ENCODE data around the gene CKB.

CKB gene

DNA sequence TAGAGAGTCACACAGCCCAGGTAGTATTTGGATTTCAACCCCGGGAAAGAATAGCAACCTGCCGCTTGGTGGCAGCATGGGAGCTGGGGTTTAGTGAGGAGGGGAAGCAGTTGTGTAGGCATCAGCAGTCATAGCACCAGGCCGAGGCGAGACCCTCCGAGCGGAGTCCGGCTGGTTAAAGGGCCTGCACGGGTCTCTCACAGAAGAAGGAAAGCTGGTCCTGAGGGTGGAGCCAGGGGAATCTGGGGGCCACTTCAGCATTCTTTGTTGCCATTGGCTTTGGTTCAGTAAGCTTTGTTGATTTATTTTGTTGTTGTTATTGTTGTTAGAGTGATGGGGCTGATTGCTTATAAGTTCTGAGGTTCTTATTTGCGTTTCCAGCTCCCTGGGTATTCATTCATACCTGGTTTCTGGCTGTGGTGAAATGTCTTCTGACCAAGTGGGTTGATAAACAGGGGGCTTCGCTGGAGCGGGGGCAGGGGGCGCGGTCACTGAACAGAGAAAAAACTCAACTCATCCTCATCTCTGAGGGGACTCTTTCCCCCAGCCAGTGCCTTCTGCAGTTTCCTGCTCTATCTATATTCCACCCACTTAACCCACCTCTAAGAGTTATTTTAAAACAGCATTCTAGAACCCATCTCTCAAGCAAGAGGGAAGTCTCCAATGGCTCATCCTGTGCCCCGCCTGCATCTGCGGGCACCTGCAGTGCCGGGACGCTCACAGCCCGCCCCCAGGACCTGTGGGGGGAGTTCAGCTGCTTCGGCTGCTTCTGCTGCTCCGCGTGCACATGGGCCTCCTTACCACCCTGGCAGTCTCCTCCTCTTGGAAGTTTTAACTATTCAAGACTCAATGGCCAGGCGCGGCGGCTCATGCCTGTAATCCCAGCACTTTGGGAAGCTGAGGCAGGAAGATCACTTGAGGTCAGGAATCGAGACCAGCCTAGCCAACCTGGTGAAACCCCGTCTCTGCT lies 11.6 kb downstream of the CKB start:
- DNase-seq (ENCODE audit: low spot score) = no peak

DNA sequence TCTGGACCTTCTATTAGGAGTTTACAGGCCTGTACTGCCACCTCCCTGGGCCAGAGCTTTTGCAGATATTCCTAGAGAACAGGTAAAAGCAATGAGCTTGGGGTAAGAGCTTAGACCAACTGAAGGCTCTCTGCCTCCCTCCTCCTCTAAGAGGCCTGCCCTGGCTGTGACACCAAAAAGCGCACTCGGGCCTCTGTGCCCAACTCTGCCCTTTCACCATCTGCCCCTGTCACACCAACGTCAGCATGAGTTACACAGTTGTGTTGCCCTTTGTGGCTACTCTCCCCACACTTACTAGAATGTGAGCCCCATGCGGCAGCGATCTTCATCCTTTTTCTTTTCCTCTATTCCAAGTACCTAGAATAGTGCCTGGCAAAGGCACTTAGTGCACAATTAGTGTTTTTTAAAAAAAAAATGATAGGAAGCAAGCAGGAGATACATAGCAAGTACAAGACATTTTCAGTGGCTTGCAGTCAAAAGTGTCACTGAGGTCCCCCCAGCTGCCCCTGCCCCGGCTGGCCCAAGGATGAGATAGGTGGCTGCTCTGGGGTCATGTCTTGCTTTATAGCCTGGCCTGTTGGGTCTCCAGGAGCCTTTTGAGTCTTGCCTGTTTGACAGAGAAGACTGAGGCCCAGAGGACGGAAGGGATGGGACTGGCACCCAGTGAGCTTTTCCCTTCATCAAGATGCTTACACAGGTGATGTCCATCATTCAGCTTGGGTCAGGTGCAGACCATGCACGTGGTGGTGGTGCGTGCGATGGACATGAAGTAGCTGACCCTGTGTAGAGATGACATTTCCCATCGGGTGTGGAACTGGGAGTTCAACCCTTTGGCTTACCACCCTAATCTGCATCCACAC lies 12.5 kb downstream of the CKB start:
- DNase-seq (ENCODE audit: low spot score) = no peak

DNA sequence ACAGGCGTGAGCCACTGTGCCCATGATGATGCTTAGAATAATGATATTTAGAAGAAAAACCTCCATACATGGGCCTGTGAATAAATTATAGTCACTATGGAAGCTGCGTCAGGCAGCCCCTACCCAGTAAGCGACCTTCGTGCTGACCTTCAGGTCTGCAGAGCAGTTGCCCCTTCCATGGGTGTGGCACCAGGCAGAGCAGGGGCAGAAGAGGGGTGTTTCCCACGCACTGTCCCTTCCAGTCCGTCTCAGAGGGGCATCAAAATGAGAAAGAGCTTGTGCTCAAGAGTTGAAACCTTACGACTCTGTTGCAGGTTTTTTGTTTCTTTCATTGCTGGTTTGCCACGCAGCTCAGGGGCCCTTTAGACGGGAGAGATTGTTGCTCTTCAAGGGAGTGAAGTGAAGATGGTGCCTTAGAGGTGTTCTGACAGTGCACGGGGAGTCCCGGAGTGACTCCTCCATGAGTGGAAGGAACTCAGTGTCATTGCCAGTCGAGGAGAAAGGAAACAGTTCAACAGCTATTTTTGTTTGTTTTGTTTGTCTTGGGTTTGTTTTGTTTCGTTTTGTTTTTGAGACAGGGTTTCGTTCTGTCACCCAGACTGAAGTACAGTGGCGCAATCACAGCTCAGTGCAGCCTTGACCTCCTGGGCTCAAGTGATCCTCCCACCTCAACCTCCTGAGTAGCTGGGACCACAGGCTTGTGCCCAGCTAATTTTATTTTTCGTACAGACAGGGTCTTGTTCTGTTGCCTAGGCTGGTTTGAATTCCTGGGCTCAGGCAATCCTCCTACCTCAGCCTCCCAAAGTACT lies 13.9 kb downstream of the CKB start:
- no peak for DNase-seq (ENCODE audit: low spot score)

DNA sequence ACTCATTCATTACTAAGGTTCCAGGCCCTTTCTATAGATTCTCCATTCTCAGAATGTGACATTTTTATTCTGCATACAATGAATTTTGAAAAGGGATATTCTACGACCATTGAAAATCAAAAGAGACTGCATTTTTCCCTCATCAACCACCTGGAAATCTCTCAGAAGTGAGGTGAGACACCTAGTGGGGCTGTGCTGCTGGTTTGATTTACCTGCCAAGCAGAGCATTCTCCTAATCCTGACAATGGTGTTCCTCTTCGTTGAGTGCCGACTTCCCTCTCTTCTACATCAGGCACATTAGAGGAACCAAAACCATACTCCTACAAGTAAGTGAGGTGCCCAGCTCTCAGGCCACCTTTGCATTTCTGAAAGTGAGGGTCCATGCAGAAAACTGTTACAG lies 14.9 kb downstream of the CKB start:
- no peak for DNase-seq (ENCODE audit: low spot score)

DNA sequence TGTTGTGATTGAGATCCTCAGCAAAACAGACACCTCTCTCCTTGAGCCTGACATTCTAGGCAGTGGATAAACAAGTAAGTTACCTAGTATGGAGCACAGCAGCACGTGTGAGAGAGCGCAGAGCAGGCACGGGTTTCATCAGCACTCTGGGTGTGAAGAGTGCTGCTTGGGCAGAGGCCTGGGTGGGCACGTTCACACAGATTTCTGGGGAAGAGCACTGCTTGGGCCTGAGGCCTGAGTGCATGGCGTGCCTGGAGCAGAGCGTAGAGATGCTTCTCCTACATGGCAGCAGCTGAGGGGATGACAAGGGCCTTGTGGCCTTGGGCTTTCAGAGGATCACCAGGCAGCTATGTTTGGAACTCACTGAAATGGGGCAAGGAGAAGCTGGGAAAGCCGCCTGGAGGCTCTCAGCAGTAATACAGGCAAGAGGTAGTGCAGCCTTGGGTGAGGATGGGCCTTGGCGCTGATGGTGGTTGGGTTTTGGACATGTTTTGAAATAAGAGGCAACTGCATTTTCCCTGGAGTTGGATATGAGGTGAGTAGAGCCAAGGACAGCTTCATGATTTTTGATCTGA lies 17.6 kb downstream of the CKB start:
- no peak for DNase-seq (ENCODE audit: low spot score)

DNA sequence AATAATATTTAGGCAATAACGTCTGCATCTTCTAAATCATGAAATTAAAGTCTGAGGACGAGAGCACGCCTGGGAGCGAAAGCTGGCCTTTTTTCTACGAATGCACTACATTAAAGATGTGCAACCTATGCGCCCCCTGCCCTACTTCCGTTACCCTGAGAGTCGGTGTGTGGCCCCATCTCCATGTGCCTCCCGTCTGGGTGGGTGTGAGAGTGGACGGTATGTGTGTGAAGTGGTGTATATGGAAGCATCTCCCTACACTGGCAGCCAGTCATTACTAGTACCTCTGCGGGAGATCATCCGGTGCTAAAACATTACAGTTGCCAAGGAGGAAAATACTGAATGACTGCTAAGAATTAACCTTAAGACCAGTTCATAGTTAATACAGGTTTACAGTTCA lies 19.3 kb downstream of the CKB start:
- DNase-seq (ENCODE audit: low spot score) = no peak

DNA sequence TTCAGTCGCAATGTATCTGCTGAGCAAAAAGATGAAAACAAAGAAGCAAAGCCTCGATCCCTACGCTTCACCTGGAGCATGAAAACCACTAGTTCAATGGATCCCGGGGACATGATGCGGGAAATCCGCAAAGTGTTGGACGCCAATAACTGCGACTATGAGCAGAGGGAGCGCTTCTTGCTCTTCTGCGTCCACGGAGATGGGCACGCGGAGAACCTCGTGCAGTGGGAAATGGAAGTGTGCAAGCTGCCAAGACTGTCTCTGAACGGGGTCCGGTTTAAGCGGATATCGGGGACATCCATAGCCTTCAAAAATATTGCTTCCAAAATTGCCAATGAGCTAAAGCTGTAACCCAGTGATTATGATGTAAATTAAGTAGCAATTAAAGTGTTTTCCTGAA lies 19.8 kb downstream of the CKB start:
- DNase-seq (ENCODE audit: low spot score) = no peak

DNA sequence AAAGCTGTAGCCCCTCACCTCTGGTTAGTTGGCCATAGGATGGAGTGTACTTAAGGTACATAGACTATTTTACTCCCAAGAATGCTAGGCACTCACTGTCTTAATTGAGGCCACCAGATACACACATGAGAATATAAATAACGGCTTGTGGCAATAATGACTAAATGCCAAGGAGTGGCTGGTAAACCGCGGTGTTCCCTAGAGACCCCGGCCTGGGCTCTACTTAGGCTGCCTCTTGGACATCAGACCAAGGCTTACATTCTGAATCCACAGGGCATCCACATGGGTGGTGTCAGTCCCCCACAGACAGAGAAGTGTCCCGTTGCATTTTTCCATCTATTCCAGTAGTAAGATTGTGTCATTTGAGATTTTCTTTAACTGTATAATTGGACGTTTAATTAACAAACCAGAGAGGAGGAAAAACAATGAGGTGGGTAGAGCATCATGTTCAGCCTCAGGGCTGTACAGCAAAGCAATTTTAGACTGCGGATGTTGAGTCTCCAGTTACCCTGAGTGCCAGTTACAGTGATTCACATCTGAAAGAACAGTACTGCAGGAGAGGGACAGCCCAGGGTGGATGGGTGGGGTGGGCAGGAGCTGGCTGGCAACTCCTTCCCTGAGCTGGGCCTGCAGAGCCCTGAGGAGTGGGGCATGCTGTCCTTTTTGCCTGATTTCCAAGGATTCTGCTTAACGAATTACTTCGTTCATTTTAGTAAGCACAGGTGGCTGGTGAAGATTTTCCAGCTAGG lies 20.5 kb downstream of the CKB start:
- DNase-seq (ENCODE audit: low spot score) = no peak

DNA sequence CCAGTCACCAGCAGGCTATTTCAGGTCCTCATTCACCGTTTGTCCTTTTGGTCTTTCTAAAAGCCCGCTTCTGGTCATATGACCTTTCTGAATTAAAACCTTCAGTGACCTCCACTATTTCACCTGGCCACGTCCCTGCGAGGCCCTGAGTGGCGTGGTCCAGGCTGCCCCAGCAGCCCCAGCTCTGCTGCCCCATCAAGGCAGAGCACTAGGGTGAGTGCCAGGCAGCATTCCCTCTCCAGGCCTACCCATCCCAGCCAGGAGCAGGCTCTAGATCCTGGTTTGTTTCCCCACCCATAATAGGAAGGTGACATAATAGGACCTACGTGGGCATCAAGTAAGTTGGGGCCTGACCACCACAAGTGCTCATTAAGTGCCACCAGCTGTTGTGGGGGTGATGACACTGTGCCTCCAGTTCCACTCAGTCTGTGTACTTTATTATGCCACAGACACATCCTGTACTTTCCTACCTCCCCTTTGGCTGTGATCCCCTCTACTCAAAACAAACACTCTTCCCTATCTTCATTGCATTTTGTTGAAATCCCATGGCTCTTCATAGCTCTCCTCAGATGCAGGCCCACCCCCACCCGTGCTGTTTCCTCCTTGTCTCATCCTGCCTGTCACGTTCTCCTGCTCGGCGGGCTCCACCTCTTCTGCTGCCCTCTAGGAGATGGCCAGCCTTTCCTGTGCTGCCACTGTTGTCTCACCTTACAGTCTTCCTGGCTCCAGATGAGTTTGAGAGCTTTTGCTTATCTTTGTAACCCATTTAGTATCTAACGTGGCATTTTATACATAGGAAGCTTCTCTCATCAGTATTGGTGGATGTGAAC lies 21.4 kb downstream of the CKB start:
- DNase-seq (ENCODE audit: low spot score) = no peak

DNA sequence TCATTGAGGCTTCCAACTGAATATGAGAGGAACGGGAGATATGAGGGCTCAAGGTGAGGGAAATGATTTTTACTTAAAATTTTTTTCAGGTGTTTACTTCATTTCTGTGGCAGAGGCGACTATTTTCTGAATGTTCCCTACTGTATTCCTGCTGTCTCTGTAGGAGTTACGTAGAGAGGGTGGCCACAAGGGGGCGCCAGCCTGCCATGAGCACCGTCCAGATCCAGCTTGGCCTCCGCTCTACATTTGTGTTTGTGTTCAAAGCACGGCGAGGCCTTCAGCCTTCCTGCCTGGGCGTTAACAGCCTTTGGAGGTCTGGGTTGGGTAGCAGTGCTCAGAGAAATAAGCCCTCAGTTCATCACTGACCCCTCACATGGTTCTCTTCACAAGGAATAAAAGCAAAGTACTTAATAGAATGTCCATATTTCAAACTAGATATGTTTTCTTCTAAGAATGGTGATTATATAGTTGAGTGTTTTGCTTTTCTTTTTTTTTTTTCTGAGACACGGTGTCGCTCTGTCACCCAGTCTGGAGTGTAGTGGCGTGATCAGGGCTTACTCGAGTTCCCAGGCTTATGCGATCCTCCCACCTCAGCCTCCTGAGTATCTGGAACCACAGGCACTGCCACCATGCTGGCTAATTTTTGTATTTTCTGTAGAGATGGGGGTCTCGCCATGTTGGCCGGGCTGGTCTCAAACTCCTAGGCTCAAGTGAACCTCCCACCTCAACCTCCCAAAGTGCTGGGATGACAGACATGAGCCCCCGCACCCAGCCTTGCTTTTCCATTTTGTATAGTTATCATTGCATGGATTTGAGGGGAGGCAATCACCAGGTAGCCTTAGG lies 22.3 kb downstream of the CKB start:
- no peak for DNase-seq (ENCODE audit: low spot score)

DNA sequence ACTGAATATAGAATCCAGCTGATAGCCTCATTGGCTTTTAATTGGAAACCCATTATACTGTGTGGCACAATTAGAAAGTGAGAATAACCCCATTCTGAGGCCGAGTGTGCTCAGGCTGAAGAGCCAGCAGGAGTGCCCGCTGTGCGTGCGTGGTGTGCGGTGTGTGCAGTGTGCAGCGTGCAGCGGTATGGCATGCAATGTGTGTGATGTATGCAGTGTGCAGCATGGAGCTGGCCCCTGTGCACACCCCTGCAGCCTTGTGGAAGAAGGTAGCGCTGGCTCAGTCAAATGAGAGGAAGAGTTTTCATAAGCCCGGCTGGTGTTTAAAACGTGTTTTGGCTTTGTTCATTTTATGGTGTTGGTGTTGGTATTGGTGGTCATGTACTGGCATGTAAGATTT lies 22.9 kb downstream of the CKB start:
- DNase-seq (ENCODE audit: low spot score) = no peak

DNA sequence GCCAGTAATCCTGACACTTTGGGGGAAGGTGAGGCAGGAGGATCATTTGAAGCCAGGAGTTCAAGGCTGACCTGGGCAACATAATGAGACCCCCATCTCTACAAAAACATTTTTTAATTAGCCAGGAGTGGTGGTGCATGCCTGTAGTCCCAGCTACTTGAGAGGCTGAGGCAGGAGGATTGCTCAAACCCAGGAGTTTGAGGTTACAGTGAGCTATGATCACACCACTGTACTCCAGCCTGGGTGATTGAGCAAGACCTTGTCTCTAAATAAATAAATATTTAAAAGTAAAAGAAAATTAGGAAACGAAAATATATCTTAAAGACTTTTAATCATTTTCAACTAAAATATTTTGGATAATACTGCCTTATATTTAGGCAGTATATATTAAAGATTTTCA lies 25.9 kb downstream of the CKB start:
- no peak for DNase-seq (ENCODE audit: low spot score)

DNA sequence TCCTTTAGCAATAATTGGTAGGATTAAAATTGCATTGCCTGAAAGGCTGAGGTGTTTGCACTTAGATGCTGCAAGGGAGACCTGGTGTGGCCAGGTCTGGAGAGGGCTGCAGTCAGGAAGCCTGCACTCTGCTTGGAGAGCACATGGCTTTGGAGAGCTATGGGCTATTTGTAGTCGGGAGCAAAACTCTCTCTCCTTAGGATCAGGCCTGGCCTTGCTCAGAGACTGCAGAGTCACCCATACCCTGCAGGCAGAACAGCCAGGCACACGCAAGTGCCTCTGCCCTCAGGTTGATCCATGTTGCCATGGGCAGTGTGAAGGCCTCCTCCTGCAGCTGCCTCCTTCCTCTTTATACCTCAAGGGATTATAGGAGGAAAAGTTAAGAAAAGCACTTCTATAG lies 26.8 kb downstream of the CKB start:
- no peak for DNase-seq (ENCODE audit: low spot score)

DNA sequence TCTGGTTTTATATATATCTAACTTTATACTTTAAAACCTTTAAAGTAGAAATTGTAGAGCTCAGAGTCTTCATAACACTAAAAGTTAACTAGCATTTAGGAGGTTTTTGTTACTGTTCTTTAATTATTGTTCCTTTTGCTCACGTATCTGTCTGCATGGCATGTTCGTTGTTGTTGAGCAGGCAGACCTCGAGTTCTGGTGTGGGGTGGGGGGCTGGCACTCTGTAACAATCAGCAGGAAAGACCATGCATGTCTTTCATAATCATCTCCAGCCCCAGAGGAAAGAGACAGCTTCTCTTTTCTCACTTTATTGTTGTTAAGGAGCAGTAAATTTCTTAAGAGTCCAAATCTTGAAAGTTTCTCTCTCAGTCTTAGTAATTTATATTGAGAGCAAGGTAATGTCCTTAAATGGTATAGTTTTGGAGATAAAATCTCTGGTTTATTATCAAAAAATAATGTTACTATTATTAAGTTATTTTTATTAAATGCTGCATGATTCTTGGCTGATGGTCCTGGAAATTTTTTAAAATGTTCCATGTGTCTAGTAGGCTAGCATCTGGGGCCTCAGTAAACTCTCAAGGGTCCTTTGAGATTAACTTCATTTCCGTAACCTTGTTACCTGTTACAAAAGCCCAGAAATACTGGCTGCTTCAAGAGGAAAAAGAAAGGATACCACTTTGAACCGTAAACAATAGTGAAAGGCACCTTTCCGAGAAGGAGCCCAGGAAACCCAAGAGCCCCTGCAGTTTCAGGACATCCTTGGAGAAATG lies 30.3 kb downstream of the CKB start:
- no peak for DNase-seq (ENCODE audit: low spot score)

DNA sequence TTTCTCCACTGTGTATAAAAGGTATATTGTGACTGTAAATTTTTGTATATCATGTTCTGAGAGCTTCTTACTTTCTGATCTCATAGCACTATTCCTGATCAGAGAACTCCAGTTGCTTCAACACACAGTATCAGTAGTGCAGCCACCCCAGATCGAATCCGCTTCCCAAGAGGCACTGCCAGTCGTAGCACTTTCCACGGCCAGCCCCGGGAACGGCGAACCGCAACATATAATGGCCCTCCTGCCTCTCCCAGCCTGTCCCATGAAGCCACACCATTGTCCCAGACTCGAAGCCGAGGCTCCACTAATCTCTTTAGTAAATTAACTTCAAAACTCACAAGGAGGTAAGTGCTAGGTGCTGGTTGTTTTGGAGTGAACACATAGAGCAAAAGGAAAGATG lies 30.9 kb downstream of the CKB start:
- DNase-seq (ENCODE audit: low spot score) = no peak

DNA sequence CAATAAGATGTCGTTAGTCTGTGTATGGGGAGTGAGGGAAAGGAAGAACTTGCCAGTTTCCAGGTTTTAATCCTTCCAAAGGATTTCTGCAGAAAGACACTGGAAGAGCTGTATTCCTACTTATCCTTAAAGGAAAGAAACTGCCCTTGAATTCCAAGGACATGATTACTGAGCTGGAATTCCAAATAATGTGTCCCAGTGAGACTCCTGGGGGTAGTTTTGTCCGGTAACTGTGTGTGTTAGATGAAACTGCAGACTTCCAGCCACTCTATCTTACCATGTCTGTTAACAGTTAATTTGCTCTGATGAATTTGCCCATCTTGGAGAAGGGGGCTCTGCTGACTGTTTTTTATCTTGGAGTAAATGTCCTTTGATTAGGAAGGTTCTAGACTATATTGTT lies 33.0 kb downstream of the CKB start:
- no peak for DNase-seq (ENCODE audit: low spot score)

DNA sequence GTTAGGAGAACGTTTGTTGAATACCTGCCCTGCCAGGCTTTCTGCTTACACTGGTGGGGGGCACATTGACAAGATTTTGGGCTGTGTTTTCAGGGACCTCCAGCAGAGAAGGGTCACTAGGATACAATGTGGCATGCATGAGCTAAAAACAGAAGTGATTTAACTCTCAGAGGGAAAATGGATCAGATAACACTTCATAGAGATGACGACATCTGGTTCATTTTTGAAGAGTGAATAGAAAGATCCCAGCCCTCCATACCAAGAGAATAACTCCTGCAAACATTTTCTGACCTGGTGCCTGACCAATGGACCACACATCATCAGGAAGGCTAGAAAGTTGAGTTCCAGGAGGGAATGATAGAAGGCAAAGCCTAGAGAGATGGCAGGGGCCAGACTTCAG lies 33.7 kb downstream of the CKB start:
- no peak for DNase-seq (ENCODE audit: low spot score)

DNA sequence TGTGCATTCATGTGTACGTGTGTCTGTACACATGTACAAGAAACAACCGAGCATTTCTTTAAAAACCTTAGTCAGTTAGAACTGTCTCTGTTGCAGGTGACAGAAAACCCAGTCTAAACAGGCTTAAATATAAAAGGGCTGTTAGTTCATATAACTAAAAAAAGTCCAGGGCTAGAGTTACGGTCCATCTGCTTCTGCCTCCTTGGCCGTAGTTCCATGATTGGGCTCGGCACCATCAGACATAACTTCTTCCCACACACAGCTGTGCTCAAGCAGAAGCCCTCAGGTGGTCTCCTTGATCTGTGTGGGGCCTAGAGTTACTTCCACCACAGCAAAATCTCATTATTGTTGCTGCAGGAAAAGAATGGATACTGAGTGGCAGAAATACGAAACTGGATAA lies 34.6 kb downstream of the CKB start:
- no peak for DNase-seq (ENCODE audit: low spot score)

DNA sequence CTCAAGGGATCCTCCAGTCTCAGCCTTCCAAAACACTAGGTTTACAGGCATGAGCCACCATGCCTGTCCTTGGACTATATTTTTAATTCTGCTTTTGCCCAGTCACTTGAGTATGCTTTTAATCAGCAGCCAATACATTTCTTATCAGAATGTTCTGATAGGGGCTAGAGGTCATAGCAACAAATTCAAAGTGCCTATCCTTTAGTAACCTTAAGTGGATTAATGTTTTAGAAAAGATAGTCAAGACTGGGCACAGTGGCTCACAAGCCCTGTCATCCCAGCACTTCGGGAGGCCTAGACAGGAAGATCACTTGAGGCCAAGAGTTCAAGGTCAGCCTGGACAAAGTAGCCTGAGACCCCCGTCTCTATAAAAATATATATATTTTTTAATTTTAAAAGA lies 37.1 kb downstream of the CKB start:
- no peak for DNase-seq (ENCODE audit: low spot score)

Measured in left forelimb (tissue), 1 donor.